ENCODE measurements around the gene COL8A1.

The COL8A1 gene

DNA sequence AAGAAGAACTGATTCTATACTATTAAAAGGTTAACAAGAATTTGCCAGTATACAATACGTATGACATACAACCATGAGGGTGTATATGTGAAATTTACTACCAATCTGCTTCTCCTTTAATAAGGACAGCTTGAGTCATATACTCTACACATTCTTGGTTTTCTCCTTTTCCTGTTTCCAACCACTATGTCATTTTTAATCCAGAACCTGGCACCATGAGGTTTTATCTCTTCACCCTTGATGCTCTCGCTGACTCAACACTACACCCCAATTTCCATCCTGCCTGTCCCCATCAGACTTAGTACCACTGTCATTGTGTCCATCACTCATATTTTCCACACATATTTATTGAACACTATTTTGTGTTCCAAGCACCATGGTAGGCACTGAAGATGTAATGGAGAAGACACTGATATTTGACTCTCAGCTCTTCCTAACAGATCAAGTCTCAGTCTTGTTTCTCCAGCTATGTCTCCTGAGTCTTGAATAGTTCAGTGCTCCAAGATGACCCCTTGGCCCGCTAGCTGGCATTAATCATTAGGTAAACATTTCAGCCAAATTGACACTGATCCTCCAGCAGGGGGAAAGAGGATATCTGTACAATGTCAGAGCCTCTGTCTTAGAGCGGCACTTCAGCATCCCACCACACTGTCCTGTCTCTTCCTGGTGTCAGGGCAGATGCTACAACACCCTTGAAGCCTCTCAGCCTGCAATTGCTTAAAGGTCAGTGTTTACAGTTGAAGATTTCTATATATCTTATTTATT, 11.2 kb upstream of the COL8A1 start:
- H3K4me3 ChIP-seq (ENCODE audit: low read depth, low read length), result no peak overlapping the region
- DNase-seq (ENCODE audit: low read depth), result no peak
- peak; percentile 36 for TF ChIP-seq CTCF (conservative IDR thresholded peaks at IDR 0.05; ENCODE audit: low read depth, low read length)

DNA sequence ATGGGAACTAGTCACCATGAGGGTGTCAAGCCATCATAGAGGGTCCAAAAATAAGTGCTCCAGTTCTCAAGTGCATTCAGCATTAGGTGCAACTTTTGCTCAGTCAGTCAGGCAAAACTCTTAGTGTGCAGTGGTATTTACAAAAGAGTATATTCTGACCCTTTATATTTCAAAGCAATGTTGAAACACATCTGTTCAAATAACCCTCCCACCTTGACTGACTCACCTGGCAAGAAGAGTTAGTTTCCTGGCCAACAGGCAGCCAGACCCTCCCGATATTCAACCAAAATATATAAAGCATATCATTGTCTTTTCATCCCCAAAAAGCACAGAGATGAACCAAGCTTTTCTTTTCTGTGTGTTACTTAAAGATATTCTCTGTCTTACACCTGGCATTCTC, 7.6 kb upstream of the COL8A1 start:
- no peak overlapping the region for H3K4me3 ChIP-seq (ENCODE audit: low read depth, low read length)
- TF ChIP-seq CTCF (conservative IDR thresholded peaks at IDR 0.05; ENCODE audit: low read depth, low read length), result no peak
- no peak for DNase-seq (ENCODE audit: low read depth)

DNA sequence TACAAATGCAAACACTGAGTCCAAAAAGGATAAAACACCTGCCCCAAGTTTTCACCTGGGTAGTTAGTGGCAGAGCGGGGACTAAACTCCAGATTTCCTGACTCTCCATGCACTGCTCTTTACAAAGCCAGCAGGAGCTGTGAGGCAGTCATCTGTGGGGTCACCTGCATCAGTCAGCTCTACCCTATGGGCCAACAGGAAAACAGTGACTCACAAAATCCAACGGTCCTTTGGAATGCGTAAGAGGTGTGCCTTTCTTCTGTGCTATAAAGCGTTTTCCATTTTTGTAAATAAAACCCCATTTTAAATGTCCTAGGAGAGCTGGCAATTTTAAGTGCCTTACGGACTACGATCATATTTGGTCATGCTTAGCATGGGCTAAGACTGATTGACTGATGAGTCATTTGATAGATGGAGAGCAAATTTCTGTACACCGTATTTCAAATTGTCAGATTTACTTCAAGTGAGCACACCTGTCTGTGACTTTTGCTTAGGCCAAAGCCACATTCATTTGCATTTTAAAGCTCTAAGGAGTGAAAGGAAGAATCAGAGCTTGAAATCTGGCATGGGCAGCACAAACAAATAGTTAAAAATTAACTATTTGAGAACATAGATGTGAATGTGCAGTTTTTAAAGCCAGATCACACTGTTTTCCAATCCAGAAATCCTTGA, 4.4 kb upstream of the COL8A1 start:
- H3K4me3 ChIP-seq (ENCODE audit: low read depth, low read length), result no peak overlapping the region
- no peak for TF ChIP-seq CTCF (conservative IDR thresholded peaks at IDR 0.05; ENCODE audit: low read depth, low read length)
- peak; percentile 78 for DNase-seq (ENCODE audit: low read depth)

DNA sequence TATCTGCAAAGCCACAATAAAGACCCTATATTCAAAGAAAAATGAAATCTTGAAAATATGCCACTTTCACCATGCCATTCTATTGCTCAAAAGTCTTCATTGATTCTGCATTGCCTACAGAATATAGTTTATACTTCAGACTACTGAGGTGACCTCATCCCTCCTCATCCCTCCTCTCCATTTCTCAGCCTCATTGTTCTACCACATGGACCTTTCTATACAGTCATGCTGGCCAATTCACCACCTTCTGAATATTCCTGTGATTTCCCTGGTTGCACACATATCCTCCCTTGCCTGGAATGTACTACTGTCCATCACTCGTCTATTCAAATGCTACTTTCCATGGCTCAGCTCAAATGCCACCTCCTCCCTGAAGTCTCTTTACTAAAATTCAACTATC, 3.5 kb upstream of the COL8A1 start:
- H3K4me3 ChIP-seq (ENCODE audit: low read depth, low read length), result no peak overlapping the region
- DNase-seq (ENCODE audit: low read depth), result no peak
- no peak for TF ChIP-seq CTCF (conservative IDR thresholded peaks at IDR 0.05; ENCODE audit: low read depth, low read length)

DNA sequence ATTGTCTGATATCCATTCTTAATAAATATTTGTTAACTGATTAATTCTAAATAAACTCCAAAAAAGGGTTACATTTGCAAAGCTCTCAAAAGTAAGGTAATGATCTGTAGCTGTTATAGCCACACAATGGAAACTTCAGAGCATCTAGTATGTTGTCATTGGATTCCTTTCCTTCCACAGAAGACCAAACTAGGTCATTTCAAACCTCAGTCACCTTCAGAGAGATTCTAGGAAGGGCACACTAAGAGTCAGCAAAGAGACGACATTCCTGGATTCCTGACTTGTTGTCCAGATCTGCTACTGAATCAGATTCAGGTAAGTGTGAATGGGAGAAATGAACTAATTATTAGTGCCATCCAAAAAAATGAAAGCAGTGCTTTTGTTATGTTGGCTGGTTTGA, 3.0 kb upstream of the COL8A1 start:
- no peak for TF ChIP-seq CTCF (conservative IDR thresholded peaks at IDR 0.05; ENCODE audit: low read depth, low read length)
- no peak for DNase-seq (ENCODE audit: low read depth)
- no peak overlapping the region for H3K4me3 ChIP-seq (ENCODE audit: low read depth, low read length)

DNA sequence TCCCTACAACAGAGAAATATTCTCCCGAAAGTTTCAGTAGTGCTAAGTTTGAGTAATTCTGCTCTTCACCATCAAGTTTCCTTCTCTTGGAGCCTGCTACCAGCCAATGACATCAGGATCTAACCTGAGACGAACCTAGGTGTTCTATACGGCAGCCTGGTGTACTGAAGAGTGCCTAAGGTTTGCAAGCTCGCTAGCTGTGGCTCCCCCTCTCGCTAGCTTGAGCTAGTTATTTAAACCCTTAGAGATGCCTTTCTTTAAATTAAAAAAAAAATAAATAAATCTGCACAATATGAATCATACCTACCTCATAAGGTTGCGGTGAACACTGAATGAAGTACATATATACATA, 1.4 kb upstream of the COL8A1 start:
- TF ChIP-seq CTCF (conservative IDR thresholded peaks at IDR 0.05; ENCODE audit: low read depth, low read length), result peak; percentile 58
- H3K4me3 ChIP-seq (ENCODE audit: low read depth, low read length), result peak overlapping the region; percentile 88

More for the DNA sequence above, 1.4 kb upstream of the COL8A1 start:
- DNase-seq (ENCODE audit: low read depth), result peak; percentile 87

Measured in choroid plexus epithelial cell (primary cell).